ENCODE data around the gene GALP.

The GALP gene

GRCh38 chr19:56144831-56145230 is 31.0 kb upstream of the GALP start:
- Histone ChIP-seq H3K23ac (ENCODE audit: low read length in 2 of 2) (no peak overlapping the region), H3K4me2 (ENCODE audit: low read length, poor library complexity, severe bottlenecking) (no peak overlapping the region), H2AFZ (ENCODE audit: low read depth, low read length) (no peak overlapping the region), H2BK12ac (ENCODE audit: low read length in 2 of 2) (no peak overlapping the region), H3K18ac (ENCODE audit: low read depth in 1 of 2, low read length in 2 of 2) (no peak overlapping the region), H2BK120ac (ENCODE audit: low read depth, low read length) (no peak overlapping the region), H3K27me3 (ENCODE audit: control insufficient read depth in 1 of 2, insufficient read depth in 1 of 2, low read length in 2 of 2) (no peaks in the 10 kb centered on the region), H3K4me3 (ENCODE audit: insufficient read depth in 1 of 2, low read depth in 1 of 2, low read length in 2 of 2) (no peak overlapping the region), H3K27ac (ENCODE audit: low read length, poor library complexity, severe bottlenecking) (no peak overlapping the region), H3K4ac (ENCODE audit: low read depth in 1 of 2, low read length in 2 of 2) (no peak overlapping the region), H3K4me1 (ENCODE audit: control insufficient read depth, insufficient read depth, low read depth, low read length) (peaks cover 14% of the 10 kb centered on the region), H4K8ac (ENCODE audit: low read length) (no peak overlapping the region), H3K79me1 (replicated peaks; ENCODE audit: low read length, poor library complexity, severe bottlenecking) (peaks cover 44% of the 10 kb centered on the region), H2BK5ac (ENCODE audit: low read depth, low read length, poor library complexity, severe bottlenecking) (no peak overlapping the region), H2BK15ac (ENCODE audit: low read depth, poor library complexity, severe bottlenecking) (no peak overlapping the region), H3K36me3 (ENCODE audit: control insufficient read depth in 1 of 2, insufficient read depth in 2 of 2, low read depth in 1 of 2, low read length in 2 of 2) (peaks cover 21 to 55% of the 10 kb centered on the region in 2 experiments), H3K9me3 (ENCODE audit: control insufficient read depth, low read length) (no peaks in the 10 kb centered on the region), H2AK5ac (ENCODE audit: low read length, severe bottlenecking) (no peak overlapping the region), H3K9ac (ENCODE audit: low read length) (no peak overlapping the region), H4K91ac (ENCODE audit: low read length) (no peak overlapping the region), H3K14ac (ENCODE audit: low read length in 2 of 2) (no peak overlapping the region)
- WGBS: 90% methylated on average over 11 of the region's 12 CpGs
- no peak for DNase-seq

GRCh38 chr19:56145698-56146097 is 30.1 kb upstream of the GALP start:
- H3K9me3 ChIP-seq (ENCODE audit: control insufficient read depth, low read length): no peaks in the 10 kb centered on the region
- DNase-seq: no peak
- H3K27me3 ChIP-seq (ENCODE audit: control insufficient read depth in 1 of 2, insufficient read depth in 1 of 2, low read length in 2 of 2): no peaks in the 10 kb centered on the region
- H3K4ac ChIP-seq (ENCODE audit: low read depth in 1 of 2, low read length in 2 of 2): no peak overlapping the region
- H2AK5ac ChIP-seq (ENCODE audit: low read length, severe bottlenecking): no peak overlapping the region
- peaks cover 47% of the 10 kb centered on the region for H3K79me1 ChIP-seq (replicated peaks; ENCODE audit: low read length, poor library complexity, severe bottlenecking)
- WGBS: 96% methylated on average over 10 of the region's 10 CpGs
- H3K18ac ChIP-seq (ENCODE audit: low read depth in 1 of 2, low read length in 2 of 2): no peak overlapping the region
- H3K4me1 ChIP-seq (ENCODE audit: control insufficient read depth, insufficient read depth, low read depth, low read length): peaks cover 10% of the 10 kb centered on the region
- no peak overlapping the region for H3K4me2 ChIP-seq (ENCODE audit: low read length, poor library complexity, severe bottlenecking)
- H2AFZ ChIP-seq (ENCODE audit: low read depth, low read length): no peak overlapping the region
- peaks cover 23 to 61% of the 10 kb centered on the region in 2 experiments for H3K36me3 ChIP-seq (ENCODE audit: control insufficient read depth in 1 of 2, insufficient read depth in 2 of 2, low read depth in 1 of 2, low read length in 2 of 2)
- no peak overlapping the region for H3K14ac ChIP-seq (ENCODE audit: low read length in 2 of 2)
- no peak overlapping the region for H2BK15ac ChIP-seq (ENCODE audit: low read depth, poor library complexity, severe bottlenecking)
- H3K23ac ChIP-seq (ENCODE audit: low read length in 2 of 2): no peak overlapping the region
- no peak overlapping the region for H3K27ac ChIP-seq (ENCODE audit: low read length, poor library complexity, severe bottlenecking)
- H3K4me3 ChIP-seq (ENCODE audit: insufficient read depth in 1 of 2, low read depth in 1 of 2, low read length in 2 of 2): no peak overlapping the region
- H4K8ac ChIP-seq (ENCODE audit: low read length): no peak overlapping the region
- no peak overlapping the region for H2BK120ac ChIP-seq (ENCODE audit: low read depth, low read length)
- no peak overlapping the region for H2BK5ac ChIP-seq (ENCODE audit: low read depth, low read length, poor library complexity, severe bottlenecking)
- H2BK12ac ChIP-seq (ENCODE audit: low read length in 2 of 2): no peak overlapping the region
- H3K9ac ChIP-seq (ENCODE audit: low read length): no peak overlapping the region
- no peak overlapping the region for H4K91ac ChIP-seq (ENCODE audit: low read length)

GRCh38 chr19:56146904-56147303 is 28.9 kb upstream of the GALP start:
- Histone ChIP-seq H3K4ac (ENCODE audit: low read depth in 1 of 2, low read length in 2 of 2) (no peak overlapping the region), H2BK12ac (ENCODE audit: low read length in 2 of 2) (no peak overlapping the region), H2AFZ (ENCODE audit: low read depth, low read length) (no peak overlapping the region), H3K4me2 (ENCODE audit: low read length, poor library complexity, severe bottlenecking) (no peak overlapping the region), H3K14ac (ENCODE audit: low read length in 2 of 2) (no peak overlapping the region), H3K18ac (ENCODE audit: low read depth in 1 of 2, low read length in 2 of 2) (no peak overlapping the region), H2BK5ac (ENCODE audit: low read depth, low read length, poor library complexity, severe bottlenecking) (no peak overlapping the region), H2BK15ac (ENCODE audit: low read depth, poor library complexity, severe bottlenecking) (no peak overlapping the region), H3K79me1 (replicated peaks; ENCODE audit: low read length, poor library complexity, severe bottlenecking) (peaks cover 47% of the 10 kb centered on the region), H4K91ac (ENCODE audit: low read length) (no peak overlapping the region), H2BK120ac (ENCODE audit: low read depth, low read length) (no peak overlapping the region), H3K9me3 (ENCODE audit: control insufficient read depth, low read length) (no peaks in the 10 kb centered on the region), H3K27me3 (ENCODE audit: control insufficient read depth in 1 of 2, insufficient read depth in 1 of 2, low read length in 2 of 2) (no peaks in the 10 kb centered on the region), H3K4me1 (ENCODE audit: control insufficient read depth, insufficient read depth, low read depth, low read length) (peaks cover 10% of the 10 kb centered on the region), H3K27ac (ENCODE audit: low read length, poor library complexity, severe bottlenecking) (no peak overlapping the region), H3K4me3 (ENCODE audit: insufficient read depth in 1 of 2, low read depth in 1 of 2, low read length in 2 of 2) (no peak overlapping the region), H3K23ac (ENCODE audit: low read length in 2 of 2) (no peak overlapping the region), H4K8ac (ENCODE audit: low read length) (no peak overlapping the region), H3K9ac (ENCODE audit: low read length) (no peak overlapping the region), H2AK5ac (ENCODE audit: low read length, severe bottlenecking) (no peak overlapping the region), H3K36me3 (ENCODE audit: control insufficient read depth in 1 of 2, insufficient read depth in 2 of 2, low read depth in 1 of 2, low read length in 2 of 2) (peaks cover 23 to 61% of the 10 kb centered on the region in 2 experiments)
- whole genome bisulfite sequencing: 97% methylated on average over 30 of the region's 31 CpGs
- DNase-seq: no peak

DNA sequence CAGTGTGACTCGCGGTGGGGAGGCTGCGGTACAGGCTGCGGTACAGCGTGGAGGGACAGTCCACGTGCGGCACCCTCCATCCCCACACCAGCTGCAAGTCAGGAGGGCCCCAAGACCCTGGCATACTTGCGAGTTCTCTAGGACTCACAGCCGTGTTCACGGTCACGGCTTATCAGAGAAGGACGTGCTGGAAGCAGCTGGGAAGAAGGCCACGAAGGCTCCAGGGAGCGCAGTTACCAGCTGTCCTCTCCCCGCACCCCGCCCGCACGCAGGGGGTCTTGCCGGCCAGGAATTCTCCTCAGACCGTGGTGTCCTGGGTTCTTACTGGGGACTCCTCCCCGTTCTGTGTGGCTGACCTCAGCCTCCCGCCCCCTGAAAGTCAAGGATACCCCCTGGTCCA is 28.5 kb upstream of the GALP start:
- Histone ChIP-seq H3K4me2 (ENCODE audit: low read length, poor library complexity, severe bottlenecking) (no peak overlapping the region), H4K8ac (ENCODE audit: low read length) (no peak overlapping the region), H2BK12ac (ENCODE audit: low read length in 2 of 2) (no peak overlapping the region), H3K4me1 (ENCODE audit: control insufficient read depth, insufficient read depth, low read depth, low read length) (peaks cover 8% of the 10 kb centered on the region), H3K9ac (ENCODE audit: low read length) (no peak overlapping the region), H3K23ac (ENCODE audit: low read length in 2 of 2) (no peak overlapping the region), H3K27ac (ENCODE audit: low read length, poor library complexity, severe bottlenecking) (no peak overlapping the region), H2AFZ (ENCODE audit: low read depth, low read length) (no peak overlapping the region), H2BK5ac (ENCODE audit: low read depth, low read length, poor library complexity, severe bottlenecking) (no peak overlapping the region), H3K36me3 (ENCODE audit: control insufficient read depth in 1 of 2, insufficient read depth in 2 of 2, low read depth in 1 of 2, low read length in 2 of 2) (peaks cover 23 to 61% of the 10 kb centered on the region in 2 experiments), H3K79me1 (replicated peaks; ENCODE audit: low read length, poor library complexity, severe bottlenecking) (peaks cover 45% of the 10 kb centered on the region), H3K9me3 (ENCODE audit: control insufficient read depth, low read length) (no peaks in the 10 kb centered on the region), H3K14ac (ENCODE audit: low read length in 2 of 2) (no peak overlapping the region), H2BK120ac (ENCODE audit: low read depth, low read length) (no peak overlapping the region), H3K27me3 (ENCODE audit: control insufficient read depth in 1 of 2, insufficient read depth in 1 of 2, low read length in 2 of 2) (no peaks in the 10 kb centered on the region), H2AK5ac (ENCODE audit: low read length, severe bottlenecking) (no peak overlapping the region), H3K4me3 (ENCODE audit: insufficient read depth in 1 of 2, low read depth in 1 of 2, low read length in 2 of 2) (no peak overlapping the region), H2BK15ac (ENCODE audit: low read depth, poor library complexity, severe bottlenecking) (no peak overlapping the region), H3K18ac (ENCODE audit: low read depth in 1 of 2, low read length in 2 of 2) (no peak overlapping the region), H3K4ac (ENCODE audit: low read depth in 1 of 2, low read length in 2 of 2) (no peak overlapping the region), H4K91ac (ENCODE audit: low read length) (no peak overlapping the region)
- no peak for DNase-seq
- 99% methylated on average over 22 of the region's 22 CpGs for WGBS

All from mesenchymal stem cell (in vitro differentiated cells and primary cell).